ENCODE data around the gene UROS.

DNA sequence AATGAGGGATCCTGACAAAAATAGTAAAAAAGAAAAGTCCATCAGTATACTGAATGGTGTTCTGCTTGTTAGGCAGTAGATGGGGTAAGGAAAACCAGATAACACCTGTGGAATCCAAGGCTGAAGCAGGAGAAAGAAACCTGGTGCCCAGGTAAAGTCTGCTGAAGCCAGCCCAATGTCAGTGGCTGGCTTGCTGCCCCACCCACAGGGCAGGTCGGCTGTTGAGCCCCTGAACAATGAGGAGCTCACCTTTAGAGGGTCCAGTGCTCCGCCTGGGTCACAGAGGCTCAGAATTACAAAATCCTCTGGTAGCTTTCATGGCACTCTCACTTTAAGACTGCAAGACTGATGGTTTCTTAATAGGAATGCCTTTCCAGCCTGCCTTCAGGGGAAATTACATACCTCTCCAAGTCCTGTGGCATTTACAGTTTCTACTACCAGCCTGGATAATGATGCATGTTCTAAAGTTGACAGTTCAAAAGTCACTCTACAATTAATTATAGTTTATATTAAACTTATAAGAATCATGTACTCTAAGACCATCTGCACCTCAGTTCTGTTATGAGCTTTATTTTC, 34.2 kb upstream of the UROS start:
- TF ChIP-seq, protein P1, sequence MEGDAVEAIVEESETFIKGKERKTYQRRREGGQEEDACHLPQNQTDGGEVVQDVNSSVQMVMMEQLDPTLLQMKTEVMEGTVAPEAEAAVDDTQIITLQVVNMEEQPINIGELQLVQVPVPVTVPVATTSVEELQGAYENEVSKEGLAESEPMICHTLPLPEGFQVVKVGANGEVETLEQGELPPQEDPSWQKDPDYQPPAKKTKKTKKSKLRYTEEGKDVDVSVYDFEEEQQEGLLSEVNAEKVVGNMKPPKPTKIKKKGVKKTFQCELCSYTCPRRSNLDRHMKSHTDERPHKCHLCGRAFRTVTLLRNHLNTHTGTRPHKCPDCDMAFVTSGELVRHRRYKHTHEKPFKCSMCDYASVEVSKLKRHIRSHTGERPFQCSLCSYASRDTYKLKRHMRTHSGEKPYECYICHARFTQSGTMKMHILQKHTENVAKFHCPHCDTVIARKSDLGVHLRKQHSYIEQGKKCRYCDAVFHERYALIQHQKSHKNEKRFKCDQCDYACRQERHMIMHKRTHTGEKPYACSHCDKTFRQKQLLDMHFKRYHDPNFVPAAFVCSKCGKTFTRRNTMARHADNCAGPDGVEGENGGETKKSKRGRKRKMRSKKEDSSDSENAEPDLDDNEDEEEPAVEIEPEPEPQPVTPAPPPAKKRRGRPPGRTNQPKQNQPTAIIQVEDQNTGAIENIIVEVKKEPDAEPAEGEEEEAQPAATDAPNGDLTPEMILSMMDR (IDR thresholded peaks at IDR 0.05), result no peak
- TF ChIP-seq POLR2A (IDR thresholded peaks at IDR 0.05), result no peak
- TF ChIP-seq EP300 (IDR thresholded peaks at IDR 0.05), result no peak
